Tibial artery (tissue), 4 donors: ENCODE data around the gene TBC1D19.
"Not testable (repeated sequence)": the region's sequence is repeated elsewhere in the genome, so short reads cannot be mapped to it uniquely, and the experiment has no call there.

ENCODE experiments used
- DNase-seq, 2 donors: peaks; one replicate each; pipeline ENCODE4 v3.0.0-alpha.2; 2019
- H3K27ac ChIP-seq, 2 donors: fragments of 200-600 bp; sonication (generic) in 1 of 2; 1 replicate in 1 of 2; 2 replicates in 1 of 2; pipeline ENCODE4 v1.5.1; 2018 to 2019; ENCODE audit warnings: mild to moderate bottlenecking in 1 of 2
- H3K27me3 ChIP-seq, 2 donors: fragments of 200-600 bp; sonication (generic) in 1 of 2; one replicate each; pipeline versions ENCODE4 v1.5.1 to v1.6.0; 2016 to 2019
- H3K36me3 ChIP-seq, 3 donors: fragments of 200-600 bp; sonication (generic) in 2 of 3; one replicate each; pipeline ENCODE4 v1.5.1; 2016 to 2019; ENCODE audit warnings: mild to moderate bottlenecking in 2 of 3
- H3K4me1 ChIP-seq, 4 donors: fragments of 200-600 bp; sonication (generic) in 2 of 4; 1 replicate in 3 of 4; 2 replicates in 1 of 4; pipeline ENCODE4 v1.5.1; 2016 to 2019
- H3K4me3 ChIP-seq, 2 donors: fragments of 200-600 bp; sonication (generic) in 1 of 2; 1 replicate in 1 of 2; 2 replicates in 1 of 2; pipeline ENCODE4 v1.5.1; 2018 to 2019; ENCODE audit warnings: mild to moderate bottlenecking in 2 of 2
- H3K9me3 ChIP-seq, 3 donors: fragments of 200-600 bp; sonication (generic) in 1 of 3; one replicate each; pipeline ENCODE4 v1.5.1; 2016 to 2019
- CTCF ChIP-seq, 2 experiments: fragments of 200-600 bp in 1 of 2; fragments of 450-650 bp in 1 of 2; IDR thresholded peaks; one replicate each; pipeline ENCODE4 v1.5.1; 2017 to 2019; ENCODE audit warnings: antibody characterized with exemption in 2 of 2, mild to moderate bottlenecking in 1 of 2, moderate library complexity in 1 of 2
- intact Hi-C: fragments of 100-400 bp; cut with DNase I; formaldehyde crosslinking; loops from one replicate; pipeline ENCODE4 v1.15.0; 2023; ENCODE audit warnings: low total_unique reads

TBC1D19 gene

GRCh38 chr4:26634237-26634636, 50.4 kb downstream of the TBC1D19 start:
- DNase-seq = no peak
- Histone ChIP-seq H3K27ac (no peak overlapping the region), H3K4me3 (no peak overlapping the region), H3K9me3 (no peaks in the 10 kb centered on the region), H3K27me3 (no peaks in the 10 kb centered on the region), H3K4me1 (no peaks in the 10 kb centered on the region), H3K36me3 (peaks cover 10 to 38% (median 37%) of the 10 kb centered on the region in 3 donors)
- TF ChIP-seq CTCF (IDR thresholded peaks at IDR 0.05) = no peak
- intact Hi-C loops = no loop called here

- intact Hi-C loops = no loop called here
- no peak overlapping the region for H3K4me3 ChIP-seq
- H3K9me3 ChIP-seq = no peaks in the 10 kb centered on the region
- H3K36me3 ChIP-seq = peaks cover 22 to 58% (median 34%) of the 10 kb centered on the region in 3 donors
- DNase-seq = no peak
- no peaks in the 10 kb centered on the region for H3K4me1 ChIP-seq
- TF ChIP-seq CTCF (IDR thresholded peaks at IDR 0.05) = no peak
- H3K27me3 ChIP-seq = no peaks in the 10 kb centered on the region
- no peak overlapping the region for H3K27ac ChIP-seq
Measured at GRCh38 chr4:26636458-26636857, 52.6 kb downstream of the TBC1D19 start.

GRCh38 chr4:26640639-26641038, 56.8 kb downstream of the TBC1D19 start:
- H3K9me3 ChIP-seq, H3K4me1 ChIP-seq, DNase-seq, H3K27me3 ChIP-seq, intact Hi-C loops, H3K27ac ChIP-seq, H3K4me3 ChIP-seq: not testable (repeated sequence)
- peaks cover 24 to 43% (median 26%) of the 10 kb centered on the region in 3 donors for H3K36me3 ChIP-seq

DNA sequence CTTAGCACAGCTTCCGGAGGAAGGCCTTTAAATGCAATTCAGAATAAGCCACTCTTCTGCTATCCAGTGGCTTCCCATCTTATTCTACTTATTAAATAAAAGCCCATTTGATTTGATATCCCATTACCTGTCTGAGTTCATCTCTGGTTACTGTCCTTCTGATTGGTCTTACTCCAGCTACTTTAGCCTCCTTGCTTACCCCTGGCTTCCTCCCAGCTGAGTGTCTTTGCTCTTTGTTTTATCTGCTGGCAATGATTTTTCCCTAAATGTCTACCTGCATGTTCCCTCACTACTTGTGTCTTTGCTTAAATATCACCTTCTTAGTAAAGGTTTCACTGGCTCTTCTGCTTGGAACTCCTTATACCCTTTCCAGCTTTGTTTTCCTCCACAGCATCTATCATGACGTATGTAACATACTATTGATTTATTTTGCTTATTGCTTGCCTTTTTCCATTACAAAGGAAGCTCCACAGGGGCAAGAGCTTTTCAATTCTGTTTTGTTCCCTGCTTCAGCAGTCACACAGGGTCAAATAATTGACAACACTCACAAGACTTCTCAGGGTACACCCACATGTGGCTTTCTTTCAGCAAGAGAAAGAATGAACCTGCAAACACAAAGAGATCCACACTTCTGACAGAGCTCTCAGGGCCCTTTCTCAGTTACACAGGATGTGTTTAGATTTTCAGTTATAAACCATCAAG, 63.8 kb downstream of the TBC1D19 start:
- Histone ChIP-seq H3K4me1 (no peaks in the 10 kb centered on the region), H3K4me3 (no peak overlapping the region), H3K9me3 (no peaks in the 10 kb centered on the region), H3K27me3 (no peaks in the 10 kb centered on the region), H3K27ac (no peak overlapping the region), H3K36me3 (no peaks in the 10 kb centered on the region)
- no peak for TF ChIP-seq CTCF (IDR thresholded peaks at IDR 0.05)
- DNase-seq = no peak
- intact Hi-C loops = no loop called here

DNA sequence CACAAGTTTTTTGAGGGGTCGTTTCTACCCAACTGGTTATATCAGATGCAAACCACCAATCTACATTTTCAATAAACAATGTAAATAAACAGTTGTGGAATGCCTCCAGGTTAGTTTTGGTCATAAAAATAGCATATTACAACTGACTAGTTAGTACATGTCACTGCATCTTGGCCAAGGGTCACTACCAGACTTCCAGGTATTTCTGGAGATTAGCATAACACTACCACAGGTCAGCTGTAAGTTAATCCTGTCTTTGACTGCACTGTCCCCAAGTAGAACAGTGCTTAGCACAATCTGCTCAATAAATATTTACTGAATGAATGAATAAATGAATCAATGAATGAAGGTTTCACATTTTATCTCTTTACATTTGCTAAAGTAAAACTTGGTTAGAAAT, 64.4 kb downstream of the TBC1D19 start:
- DNase-seq = no peak

More for the DNA sequence above, 64.4 kb downstream of the TBC1D19 start:
- Histone ChIP-seq H3K27ac (no peak overlapping the region), H3K9me3 (no peaks in the 10 kb centered on the region), H3K27me3 (no peaks in the 10 kb centered on the region), H3K4me3 (no peak overlapping the region), H3K36me3 (no peaks in the 10 kb centered on the region), H3K4me1 (no peaks in the 10 kb centered on the region)
- intact Hi-C loops = no loop called here
- no peak for TF ChIP-seq CTCF (IDR thresholded peaks at IDR 0.05)
